Left ventricle myocardium inferior (tissue), 1 donor: ENCODE measurements around the gene CIB4. TPM values are rescaled to one million over a fixed set of nuclear protein-coding genes. Genes with fewer than 3 reads are reported as not detected.
"Not testable (repeated sequence)": the region's sequence is repeated elsewhere in the genome, so short reads cannot be mapped to it uniquely, and the experiment has no call there.

ENCODE experiments used
- DNase-seq: peaks from one replicate; pipeline ENCODE4 v3.0.0-alpha.2; 2020
- H3K27ac ChIP-seq: fragments of 200-600 bp; replicated peaks from 2 replicates; pipeline ENCODE4 v1.8.0; 2021
- H3K27me3 ChIP-seq: fragments of 200-600 bp; 2 replicates; pipeline ENCODE4 v1.8.0; 2021; ENCODE audit warnings: low read depth
- H3K36me3 ChIP-seq: fragments of 200-600 bp; 2 replicates; pipeline ENCODE4 v1.8.0; 2021
- H3K4me1 ChIP-seq: fragments of 200-600 bp; 2 replicates; pipeline ENCODE4 v1.8.0; 2021
- H3K4me3 ChIP-seq: fragments of 200-600 bp; 2 replicates; pipeline ENCODE4 v1.8.0; 2021; ENCODE audit warnings: mild to moderate bottlenecking, moderate library complexity
- H3K9me3 ChIP-seq: fragments of 200-600 bp; replicated peaks from 2 replicates; pipeline ENCODE4 v1.8.0; 2021
- intact Hi-C: fragments of 100-400 bp; cut with micrococcal nuclease; formaldehyde crosslinking; loops from one replicate; pipeline ENCODE4 v1.11.0; 2022
- total RNA-seq: library from RNA; stranded (reverse); fragmentation: NEBNext Ultra II Directional; extraction: Animal tissue kit (Norgen Biotek cat#: 25700); gene quantifications from one replicate; pipeline ENCODE4 v1.2.1, GENCODE V29; 2021
- TF ChIP-seq, protein P1 (sequence below): fragments of 200-600 bp; IDR thresholded peaks from 2 replicates; pipeline ENCODE4 v1.8.0; 2021; ENCODE audit warnings: antibody characterized with exemption, mild to moderate bottlenecking, borderline replicate concordance
- donor health status: DM: no; HTN: yes; CAD: no; lungs with severe emphysema.

The CIB4 gene
- total RNA-seq, 1 donor from 2014 or later: not detected

DNA sequence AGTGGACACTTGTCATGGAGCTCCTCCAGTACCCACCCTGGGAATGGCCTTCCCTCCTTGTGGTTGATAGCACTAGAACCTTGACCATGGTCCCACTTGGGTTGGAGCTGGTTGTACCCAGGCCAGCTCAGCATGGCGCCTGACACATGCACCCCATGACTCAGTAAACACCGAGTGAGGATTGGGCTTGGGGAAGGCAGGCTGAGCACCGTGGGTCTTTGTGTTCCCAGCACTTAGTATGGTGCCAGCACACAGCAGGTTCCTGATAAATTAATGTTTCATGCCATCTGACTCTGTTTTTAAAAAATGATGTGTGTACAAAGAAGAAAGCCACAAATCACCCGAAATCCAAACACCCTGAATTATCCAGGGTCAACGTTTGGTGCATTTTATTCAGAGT, 69.8 kb downstream of the CIB4 start:
- peaks cover 78% of the 10 kb centered on the region for H3K27me3 ChIP-seq
- no peak for DNase-seq
- H3K4me3 ChIP-seq: no peak overlapping the region
- no peak overlapping the region for H3K27ac ChIP-seq
- TF ChIP-seq, protein P1, sequence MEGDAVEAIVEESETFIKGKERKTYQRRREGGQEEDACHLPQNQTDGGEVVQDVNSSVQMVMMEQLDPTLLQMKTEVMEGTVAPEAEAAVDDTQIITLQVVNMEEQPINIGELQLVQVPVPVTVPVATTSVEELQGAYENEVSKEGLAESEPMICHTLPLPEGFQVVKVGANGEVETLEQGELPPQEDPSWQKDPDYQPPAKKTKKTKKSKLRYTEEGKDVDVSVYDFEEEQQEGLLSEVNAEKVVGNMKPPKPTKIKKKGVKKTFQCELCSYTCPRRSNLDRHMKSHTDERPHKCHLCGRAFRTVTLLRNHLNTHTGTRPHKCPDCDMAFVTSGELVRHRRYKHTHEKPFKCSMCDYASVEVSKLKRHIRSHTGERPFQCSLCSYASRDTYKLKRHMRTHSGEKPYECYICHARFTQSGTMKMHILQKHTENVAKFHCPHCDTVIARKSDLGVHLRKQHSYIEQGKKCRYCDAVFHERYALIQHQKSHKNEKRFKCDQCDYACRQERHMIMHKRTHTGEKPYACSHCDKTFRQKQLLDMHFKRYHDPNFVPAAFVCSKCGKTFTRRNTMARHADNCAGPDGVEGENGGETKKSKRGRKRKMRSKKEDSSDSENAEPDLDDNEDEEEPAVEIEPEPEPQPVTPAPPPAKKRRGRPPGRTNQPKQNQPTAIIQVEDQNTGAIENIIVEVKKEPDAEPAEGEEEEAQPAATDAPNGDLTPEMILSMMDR: no peak
- no peaks in the 10 kb centered on the region for H3K36me3 ChIP-seq
- no peaks in the 10 kb centered on the region for H3K9me3 ChIP-seq
- H3K4me1 ChIP-seq: no peaks in the 10 kb centered on the region
- intact Hi-C loops: no loop called here

DNA sequence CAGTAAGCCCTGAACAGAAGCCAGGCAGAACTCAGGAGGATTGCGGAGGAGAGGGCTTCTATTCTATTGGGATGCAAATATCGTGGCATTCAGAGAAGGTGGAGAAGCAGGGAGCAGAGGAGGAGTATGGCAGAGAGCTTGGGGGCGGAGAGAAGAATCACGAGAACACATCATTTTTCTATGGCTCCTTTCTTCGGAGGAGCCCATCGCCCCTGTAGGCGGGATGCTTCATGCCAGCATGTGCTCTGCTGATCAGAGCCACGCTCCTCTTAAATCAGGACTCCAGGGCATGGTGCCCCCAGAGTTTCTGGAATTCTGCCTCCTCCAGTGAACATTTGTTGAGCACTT, 71.1 kb downstream of the CIB4 start:
- intact Hi-C loops: no loop called here
- no peaks in the 10 kb centered on the region for H3K4me1 ChIP-seq
- H3K36me3 ChIP-seq: no peaks in the 10 kb centered on the region
- no peak overlapping the region for H3K4me3 ChIP-seq
- H3K27ac ChIP-seq: no peak overlapping the region
- DNase-seq: no peak
- peaks cover 84% of the 10 kb centered on the region for H3K27me3 ChIP-seq
- H3K9me3 ChIP-seq: no peaks in the 10 kb centered on the region
- TF ChIP-seq, protein P1: no peak

DNA sequence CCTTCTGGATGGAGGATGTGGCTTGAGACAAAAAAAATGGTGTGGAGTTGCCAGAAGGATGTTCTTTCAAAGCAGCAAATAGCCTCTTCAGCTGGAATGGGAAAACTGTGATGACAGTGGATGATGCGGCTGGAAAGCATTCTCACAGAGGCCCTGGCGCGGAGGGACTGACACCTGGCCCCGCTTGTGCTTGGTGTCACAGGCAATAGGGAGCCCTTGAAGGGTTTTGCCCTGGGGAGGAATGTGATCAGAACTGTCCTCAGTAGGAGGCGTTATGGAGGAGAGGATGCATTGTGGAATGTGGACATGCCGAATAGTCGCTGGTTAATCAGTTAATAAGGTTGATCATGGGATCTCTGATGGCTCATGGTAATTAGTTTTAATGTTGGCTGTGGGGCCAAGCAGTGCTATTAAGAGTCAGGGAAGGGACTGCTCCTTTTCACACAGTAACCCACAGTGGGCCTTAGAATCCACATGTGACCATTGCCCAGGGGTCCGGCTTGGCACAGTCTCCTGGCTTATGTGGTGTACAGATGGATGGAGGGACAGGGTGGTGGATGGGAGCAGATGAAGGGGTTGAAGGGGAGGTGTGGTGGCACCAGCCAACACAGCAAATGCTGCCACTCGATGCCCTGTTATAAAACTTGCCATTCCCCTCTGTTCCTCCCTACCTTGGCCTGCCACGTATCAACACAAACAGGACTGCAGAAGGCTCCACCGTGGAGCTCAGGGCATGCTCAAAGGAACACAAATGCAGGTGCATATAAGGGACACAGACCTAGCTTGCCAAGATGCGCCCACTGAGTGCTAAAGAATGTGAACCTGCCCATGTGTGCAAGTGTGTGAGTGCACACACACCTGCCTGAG, 71.7 kb downstream of the CIB4 start:
- no peak overlapping the region for H3K4me3 ChIP-seq
- no peak overlapping the region for H3K27ac ChIP-seq
- intact Hi-C loops: no loop called here
- TF ChIP-seq, protein P1: no peak
- no peaks in the 10 kb centered on the region for H3K36me3 ChIP-seq
- H3K4me1 ChIP-seq: no peaks in the 10 kb centered on the region
- no peaks in the 10 kb centered on the region for H3K9me3 ChIP-seq
- DNase-seq: no peak
- peaks cover 87% of the 10 kb centered on the region for H3K27me3 ChIP-seq

DNA sequence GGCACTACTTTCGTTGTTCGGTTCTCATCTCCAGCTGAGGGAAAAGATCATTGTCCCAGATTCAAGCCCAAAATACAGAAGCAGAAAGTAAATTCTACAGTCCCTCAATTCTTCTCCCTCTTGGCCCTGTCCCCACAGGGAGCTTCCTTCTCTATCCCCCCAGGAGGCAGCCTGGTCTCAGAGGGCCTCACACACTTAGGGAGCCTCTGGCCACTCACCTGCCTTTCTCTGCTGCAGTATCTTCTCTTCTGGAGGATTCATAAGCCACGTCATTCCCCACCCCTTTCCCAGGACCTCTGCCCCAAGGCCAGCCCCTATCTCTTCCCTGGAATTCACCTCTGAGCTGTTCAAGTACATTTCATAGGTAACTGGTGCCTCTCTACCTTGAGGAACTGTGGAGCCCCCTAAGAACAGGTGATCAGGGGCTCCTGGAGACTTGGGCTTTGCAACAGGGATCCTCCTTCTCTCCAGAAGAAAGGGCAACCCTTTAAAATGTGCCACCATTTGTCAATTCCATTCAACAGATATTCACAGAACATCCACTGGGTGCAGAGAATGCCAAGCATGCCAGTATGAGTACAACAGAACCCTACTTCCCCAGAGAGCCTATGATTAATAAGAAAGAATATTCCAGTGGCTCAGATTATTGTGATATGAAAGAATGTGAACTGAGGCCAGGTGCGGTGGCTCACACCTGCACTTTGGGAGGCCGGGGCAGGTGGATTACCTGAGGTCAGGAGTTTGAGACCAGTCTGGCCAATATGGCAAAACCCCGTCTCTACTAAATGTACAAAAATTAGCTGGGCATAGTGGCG, 72.9 kb downstream of the CIB4 start:
- no peak overlapping the region for H3K4me3 ChIP-seq
- intact Hi-C loops: no loop called here
- no peaks in the 10 kb centered on the region for H3K36me3 ChIP-seq
- H3K9me3 ChIP-seq: no peaks in the 10 kb centered on the region
- H3K4me1 ChIP-seq: peaks cover 4% of the 10 kb centered on the region
- no peak overlapping the region for H3K27ac ChIP-seq
- TF ChIP-seq, protein P1: no peak
- H3K27me3 ChIP-seq: peaks cover 93% of the 10 kb centered on the region
- no peak for DNase-seq

DNA sequence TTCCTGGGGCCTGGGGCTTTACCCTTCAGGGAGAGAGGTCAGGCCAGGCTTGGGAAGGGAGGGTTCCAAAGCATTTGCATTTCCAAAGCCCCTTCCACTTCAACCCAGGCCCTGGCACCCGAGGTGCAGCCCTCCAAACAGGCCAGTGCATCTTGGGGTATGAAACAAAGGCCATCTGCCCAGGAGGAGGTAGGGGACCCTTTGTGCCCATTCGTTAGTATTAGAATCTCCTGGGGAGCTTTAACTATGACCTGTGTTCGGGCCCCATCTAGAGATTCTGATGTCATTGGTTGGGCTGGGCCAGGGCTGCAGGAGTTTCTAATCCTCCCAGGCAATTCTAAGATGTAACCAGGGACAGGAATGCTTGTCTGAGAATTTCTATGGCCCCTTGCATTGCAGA, 73.6 kb downstream of the CIB4 start:
- intact Hi-C loops: no loop called here
- no peak for DNase-seq
- TF ChIP-seq, protein P1: no peak
- Histone ChIP-seq H3K36me3 (no peaks in the 10 kb centered on the region), H3K9me3 (no peaks in the 10 kb centered on the region), H3K4me3 (no peak overlapping the region), H3K27ac (no peak overlapping the region), H3K27me3 (peaks cover 94% of the 10 kb centered on the region), H3K4me1 (peaks cover 12% of the 10 kb centered on the region)

DNA sequence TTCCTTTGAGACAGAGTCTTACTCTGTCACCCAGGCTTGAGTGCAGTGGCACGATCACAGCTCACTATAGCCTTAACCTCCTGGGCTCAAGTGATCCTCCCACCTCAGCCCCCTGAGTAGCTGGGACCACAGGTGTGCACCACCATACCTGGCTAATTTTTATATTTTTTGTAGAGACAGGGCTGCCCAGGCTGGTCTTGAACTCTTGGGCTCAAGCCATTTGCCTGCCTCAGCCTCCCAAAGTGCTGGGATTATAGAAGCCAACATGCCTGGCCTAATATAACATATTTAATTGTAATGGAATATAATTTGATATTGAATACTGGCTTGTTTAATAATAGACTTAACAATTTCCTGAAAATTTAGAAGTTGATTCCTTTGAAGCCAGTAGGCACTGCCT, 74.4 kb downstream of the CIB4 start:
- intact Hi-C loops, DNase-seq, H3K27ac ChIP-seq, H3K9me3 ChIP-seq, H3K4me3 ChIP-seq, H3K36me3 ChIP-seq: not testable (repeated sequence)
- Histone ChIP-seq H3K27me3 (peaks cover 98% of the 10 kb centered on the region), H3K4me1 (peaks cover 17% of the 10 kb centered on the region)
